ENCODE measurements around the gene LRRC75B. TPM values are rescaled to one million over a fixed set of nuclear protein-coding genes. Genes with fewer than 3 reads are reported as not detected.

LRRC75B gene
- total RNA-seq, 1 experiment from 2014 or later, result 18.1 TPM

GRCh38 chr22:24595228-24595627 lies 2.4 kb upstream of the LRRC75B start:
- no peak for DNase-seq
- H2BK12ac ChIP-seq (ENCODE audit: insufficient read length, low read depth, low read length), result no peak overlapping the region
- no peak overlapping the region for H2BK15ac ChIP-seq (ENCODE audit: low read depth, low read length)
- no peak overlapping the region for H3K56ac ChIP-seq (ENCODE audit: insufficient read length, low read depth, low read length)
- H3K4ac ChIP-seq (ENCODE audit: low read depth, low read length), result no peak overlapping the region
- Mint-ChIP-seq H3K36me3 (ENCODE audit: insufficient read depth in 1 of 3, low read depth in 3 of 3) (no peaks in the 10 kb centered on the region), H3K9me3 (no peaks in the 10 kb centered on the region), H3K4me3 (peak overlapping the region in 1 of 2 experiments; percentile 20; a peak in 1 of 5 replicates), H3K27me3 (ENCODE audit: low read depth) (no peaks in the 10 kb centered on the region), H3K27ac (peak overlapping the region in 1 of 3 experiments; percentile 67; a peak in 1 of 7 replicates), H3K4me1 (peaks cover 15 to 38% of the 10 kb centered on the region in 2 experiments)
- H4K91ac ChIP-seq (ENCODE audit: insufficient read length, low read depth, low read length), result no peak overlapping the region
- whole genome bisulfite sequencing (ENCODE audit: extremely low coverage, insufficient read length, low lambda C conversion rate), result no CpG with 5 or more reads among the region's 6 CpGs
- H3K4me2 ChIP-seq (ENCODE audit: insufficient read depth, insufficient read length, low read length), result no peak overlapping the region
- no peak overlapping the region for H3K23ac ChIP-seq (ENCODE audit: insufficient read length, low read depth, low read length)
- H2BK5ac ChIP-seq (ENCODE audit: insufficient read length, low read length), result no peak overlapping the region
- H3K27me3 ChIP-seq (ENCODE audit: insufficient read depth, low read length), result no peaks in the 10 kb centered on the region
- H3K14ac ChIP-seq (ENCODE audit: insufficient read depth, low read length), result no peak overlapping the region
- H2BK120ac ChIP-seq (ENCODE audit: low read depth, low read length, poor library complexity, severe bottlenecking), result no peak overlapping the region
- no peaks in the 10 kb centered on the region for H3K9me3 ChIP-seq (ENCODE audit: control insufficient read depth, low read depth, low read length)
- no peaks in the 10 kb centered on the region for H3K4me1 ChIP-seq (ENCODE audit: insufficient read depth, low read length)
- H2BK20ac ChIP-seq (ENCODE audit: low read depth, low read length, poor library complexity, severe bottlenecking), result no peak overlapping the region
- no peak overlapping the region for H3K9ac ChIP-seq (ENCODE audit: extremely low read depth, insufficient read length, low read length)
- H4K5ac ChIP-seq (ENCODE audit: insufficient read length, low read depth, low read length), result no peak overlapping the region
- H4K20me1 ChIP-seq (ENCODE audit: control insufficient read depth, insufficient read depth, insufficient read length), result no peaks in the 10 kb centered on the region
- H3K18ac ChIP-seq (ENCODE audit: insufficient read length, low read depth, low read length), result no peak overlapping the region
- no peaks in the 10 kb centered on the region for H3K23me2 ChIP-seq (ENCODE audit: insufficient read length, low read depth, low read length, poor library complexity, severe bottlenecking)
- no peaks in the 10 kb centered on the region for H3K79me2 ChIP-seq (ENCODE audit: insufficient read depth, low read length)
- H2AFZ ChIP-seq (ENCODE audit: low read length), result no peak overlapping the region
- H4K8ac ChIP-seq (replicated peaks; ENCODE audit: insufficient read length, low read depth, low read length), result no peak overlapping the region
- H3K79me1 ChIP-seq (ENCODE audit: insufficient read depth, low read depth, low read length, poor library complexity, severe bottlenecking), result no peaks in the 10 kb centered on the region
- H2AK5ac ChIP-seq (ENCODE audit: insufficient read length, low read length), result no peak overlapping the region
- H3K27ac ChIP-seq (ENCODE audit: insufficient read length, low read depth, low read length), result no peak overlapping the region
- no peak overlapping the region for H3T11ph ChIP-seq (ENCODE audit: low read length)
- no peak for TF ChIP-seq CTCF (conservative IDR thresholded peaks at IDR 0.05)

Data from H9 (cell line).